ENCODE measurements around the gene ZP4. TPM values are rescaled to one million over a fixed set of nuclear protein-coding genes. Genes with fewer than 3 reads are reported as not detected.

The ZP4 gene
- total RNA-seq, 1 experiment from 2014 or later, result not detected

GRCh38 chr1:237875291-237875690 is 15.4 kb downstream of the ZP4 start:
- Histone ChIP-seq H3K56ac (ENCODE audit: insufficient read length, low read depth, low read length) (no peak overlapping the region), H4K91ac (ENCODE audit: insufficient read length, low read depth, low read length) (no peak overlapping the region), H4K8ac (replicated peaks; ENCODE audit: insufficient read length, low read depth, low read length) (no peak overlapping the region), H3K9ac (ENCODE audit: extremely low read depth, insufficient read length, low read length) (no peak overlapping the region), H3K27ac (ENCODE audit: insufficient read length, low read depth, low read length) (no peak overlapping the region), H4K20me1 (ENCODE audit: control insufficient read depth, insufficient read depth, insufficient read length) (no peaks in the 10 kb centered on the region), H3K4me1 (ENCODE audit: insufficient read depth, low read length) (no peaks in the 10 kb centered on the region), H3K79me1 (ENCODE audit: insufficient read depth, low read depth, low read length, poor library complexity, severe bottlenecking) (no peaks in the 10 kb centered on the region), H2BK15ac (ENCODE audit: low read depth, low read length) (no peak overlapping the region), H3T11ph (ENCODE audit: low read length) (no peak overlapping the region), H3K18ac (ENCODE audit: insufficient read length, low read depth, low read length) (no peak overlapping the region), H3K27me3 (ENCODE audit: insufficient read depth, low read length) (no peaks in the 10 kb centered on the region), H3K23ac (ENCODE audit: insufficient read length, low read depth, low read length) (no peak overlapping the region), H2BK12ac (ENCODE audit: insufficient read length, low read depth, low read length) (no peak overlapping the region), H2AFZ (ENCODE audit: low read length) (no peak overlapping the region), H3K14ac (ENCODE audit: insufficient read depth, low read length) (no peak overlapping the region), H2BK5ac (ENCODE audit: insufficient read length, low read length) (no peak overlapping the region), H3K23me2 (ENCODE audit: insufficient read length, low read depth, low read length, poor library complexity, severe bottlenecking) (no peaks in the 10 kb centered on the region), H2BK20ac (ENCODE audit: low read depth, low read length, poor library complexity, severe bottlenecking) (no peak overlapping the region), H2AK5ac (ENCODE audit: insufficient read length, low read length) (no peak overlapping the region), H3K4ac (ENCODE audit: low read depth, low read length) (no peak overlapping the region), H4K5ac (ENCODE audit: insufficient read length, low read depth, low read length) (no peak overlapping the region), H3K79me2 (ENCODE audit: insufficient read depth, low read length) (no peaks in the 10 kb centered on the region), H2BK120ac (ENCODE audit: low read depth, low read length, poor library complexity, severe bottlenecking) (no peak overlapping the region), H3K4me2 (ENCODE audit: insufficient read depth, insufficient read length, low read length) (no peak overlapping the region), H3K9me3 (ENCODE audit: control insufficient read depth, low read depth, low read length) (no peaks in the 10 kb centered on the region)
- TF ChIP-seq, protein P1, sequence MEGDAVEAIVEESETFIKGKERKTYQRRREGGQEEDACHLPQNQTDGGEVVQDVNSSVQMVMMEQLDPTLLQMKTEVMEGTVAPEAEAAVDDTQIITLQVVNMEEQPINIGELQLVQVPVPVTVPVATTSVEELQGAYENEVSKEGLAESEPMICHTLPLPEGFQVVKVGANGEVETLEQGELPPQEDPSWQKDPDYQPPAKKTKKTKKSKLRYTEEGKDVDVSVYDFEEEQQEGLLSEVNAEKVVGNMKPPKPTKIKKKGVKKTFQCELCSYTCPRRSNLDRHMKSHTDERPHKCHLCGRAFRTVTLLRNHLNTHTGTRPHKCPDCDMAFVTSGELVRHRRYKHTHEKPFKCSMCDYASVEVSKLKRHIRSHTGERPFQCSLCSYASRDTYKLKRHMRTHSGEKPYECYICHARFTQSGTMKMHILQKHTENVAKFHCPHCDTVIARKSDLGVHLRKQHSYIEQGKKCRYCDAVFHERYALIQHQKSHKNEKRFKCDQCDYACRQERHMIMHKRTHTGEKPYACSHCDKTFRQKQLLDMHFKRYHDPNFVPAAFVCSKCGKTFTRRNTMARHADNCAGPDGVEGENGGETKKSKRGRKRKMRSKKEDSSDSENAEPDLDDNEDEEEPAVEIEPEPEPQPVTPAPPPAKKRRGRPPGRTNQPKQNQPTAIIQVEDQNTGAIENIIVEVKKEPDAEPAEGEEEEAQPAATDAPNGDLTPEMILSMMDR (conservative IDR thresholded peaks at IDR 0.05), result no peak
- H3K9me3 Mint-ChIP-seq, result no peaks in the 10 kb centered on the region; a peak in 1 of 5 replicates
- H3K27me3 Mint-ChIP-seq (ENCODE audit: low read depth), result no peaks in the 10 kb centered on the region
- H3K27ac Mint-ChIP-seq, result no peak overlapping the region
- DNase-seq, result no peak
- no peak overlapping the region for H3K4me3 Mint-ChIP-seq
- no CpG with 5 or more reads among the region's 8 CpGs for WGBS (ENCODE audit: extremely low coverage, insufficient read length, low lambda C conversion rate)
- peaks cover 0 to under 1% (median 0%) of the 10 kb centered on the region in 3 experiments; a peak in 1 of 7 replicates for H3K36me3 Mint-ChIP-seq (ENCODE audit: insufficient read depth in 1 of 3, low read depth in 3 of 3)
- H3K4me1 Mint-ChIP-seq, result peaks cover 16 to 19% of the 10 kb centered on the region in 2 experiments

All from H9 (cell line).